Endothelial cell of umbilical vein (primary cell): Measurements from ENCODE around the gene DPF3.

ENCODE experiments used
- EZH2 ChIP-seq: IDR thresholded peaks from 2 replicates; pipeline ENCODE4 v1.6.1; 2012; ENCODE audit warnings: borderline replicate concordance, low read depth, mild to moderate bottlenecking, moderate library complexity, low read length, inconsistent platforms; ENCODE audit not compliant: severe bottlenecking
- JUN ChIP-seq: IDR thresholded peaks from 2 replicates; pipeline ENCODE4 v1.6.1; 2011; ENCODE audit warnings: borderline replicate concordance, low read depth; ENCODE audit not compliant: insufficient read length, insufficient read depth
- TF ChIP-seq, protein P1 (sequence below), 2 donors: IDR thresholded peaks; 1 replicate in 1 of 2; 2 replicates in 1 of 2; pipeline ENCODE4 v1.5.1; 2011; ENCODE audit warnings: low read length in 2 of 2, mild to moderate bottlenecking in 2 of 2, moderate library complexity in 2 of 2, control low read depth in 1 of 2, inconsistent platforms in 1 of 2, low read depth in 1 of 2; ENCODE audit not compliant: insufficient read depth in 1 of 2; ENCODE audit errors: extremely low read depth in 1 of 2

DNA sequence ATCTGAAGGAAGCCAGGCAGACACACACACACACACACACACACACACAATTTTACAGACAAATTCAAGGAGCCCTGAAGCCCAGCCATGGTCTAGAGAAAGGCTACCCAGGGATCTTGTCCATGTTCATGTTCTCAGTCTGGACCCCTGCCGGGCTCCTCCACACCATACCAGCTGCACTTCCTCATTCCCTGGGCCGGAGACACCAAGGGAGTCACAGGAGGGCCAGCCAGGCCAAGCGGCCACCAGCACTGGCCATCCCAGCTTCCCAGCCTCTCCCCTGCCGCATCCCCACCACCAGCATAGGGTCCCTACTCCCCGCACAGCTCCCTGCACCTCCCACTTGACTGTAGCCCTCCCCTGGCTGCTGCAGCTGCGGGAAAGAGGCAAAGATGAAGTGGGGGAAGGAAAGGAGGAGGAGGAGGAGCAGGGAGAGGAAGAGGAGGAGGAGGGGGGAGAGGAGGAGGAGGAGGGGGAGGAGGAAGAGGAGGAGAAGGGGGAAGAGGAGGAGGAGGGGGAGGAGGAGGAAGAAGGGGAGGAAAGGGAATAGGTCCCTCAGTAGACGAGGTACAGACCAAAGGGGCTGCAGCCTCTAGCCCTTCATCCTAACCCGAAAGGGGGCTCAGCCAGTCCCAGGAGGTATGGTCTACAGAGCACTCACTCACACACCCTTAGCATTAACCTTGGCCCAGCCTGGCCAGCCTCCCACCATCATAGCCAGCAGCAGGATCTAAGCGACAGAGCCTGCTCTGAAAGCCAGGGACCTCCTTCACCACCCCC lies 293.2 kb downstream of the DPF3 start:
- TF ChIP-seq, protein P1, sequence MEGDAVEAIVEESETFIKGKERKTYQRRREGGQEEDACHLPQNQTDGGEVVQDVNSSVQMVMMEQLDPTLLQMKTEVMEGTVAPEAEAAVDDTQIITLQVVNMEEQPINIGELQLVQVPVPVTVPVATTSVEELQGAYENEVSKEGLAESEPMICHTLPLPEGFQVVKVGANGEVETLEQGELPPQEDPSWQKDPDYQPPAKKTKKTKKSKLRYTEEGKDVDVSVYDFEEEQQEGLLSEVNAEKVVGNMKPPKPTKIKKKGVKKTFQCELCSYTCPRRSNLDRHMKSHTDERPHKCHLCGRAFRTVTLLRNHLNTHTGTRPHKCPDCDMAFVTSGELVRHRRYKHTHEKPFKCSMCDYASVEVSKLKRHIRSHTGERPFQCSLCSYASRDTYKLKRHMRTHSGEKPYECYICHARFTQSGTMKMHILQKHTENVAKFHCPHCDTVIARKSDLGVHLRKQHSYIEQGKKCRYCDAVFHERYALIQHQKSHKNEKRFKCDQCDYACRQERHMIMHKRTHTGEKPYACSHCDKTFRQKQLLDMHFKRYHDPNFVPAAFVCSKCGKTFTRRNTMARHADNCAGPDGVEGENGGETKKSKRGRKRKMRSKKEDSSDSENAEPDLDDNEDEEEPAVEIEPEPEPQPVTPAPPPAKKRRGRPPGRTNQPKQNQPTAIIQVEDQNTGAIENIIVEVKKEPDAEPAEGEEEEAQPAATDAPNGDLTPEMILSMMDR (IDR thresholded peaks at IDR 0.05; ENCODE audit: extremely low read depth in 1 of 2, insufficient read depth in 1 of 2, low read depth in 1 of 2, low read length in 2 of 2): no peak
- TF ChIP-seq EZH2: no peak
- TF ChIP-seq JUN: no peak
